Muscle layer of duodenum (tissue), 2 donors: ENCODE results near the gene TACO1.

ENCODE experiments used
- H3K27ac ChIP-seq: one replicate; pipeline ENCODE4 v1.7.0; 2013; ENCODE audit warnings: mild to moderate bottlenecking, low read length
- H3K27me3 ChIP-seq: one replicate; pipeline ENCODE4 v1.7.0; 2013; ENCODE audit warnings: low read depth, mild to moderate bottlenecking, control low read depth, low read length
- H3K36me3 ChIP-seq, 2 donors: one replicate each; pipeline ENCODE4 v1.7.0; 2013; ENCODE audit warnings: low read length in 2 of 2, control low read depth in 1 of 2, mild to moderate bottlenecking in 1 of 2; ENCODE audit not compliant: insufficient read depth in 2 of 2, control insufficient read depth in 1 of 2
- H3K4me1 ChIP-seq, 2 donors: one replicate each; pipeline ENCODE4 v1.7.0; 2013; ENCODE audit warnings: low read length in 2 of 2, mild to moderate bottlenecking in 2 of 2, control low read depth in 1 of 2, moderate library complexity in 1 of 2; ENCODE audit not compliant: insufficient read depth in 2 of 2, control insufficient read depth in 1 of 2
- H3K4me3 ChIP-seq, 2 donors: one replicate each; pipeline ENCODE4 v1.7.0; 2013; ENCODE audit warnings: low read length in 2 of 2, low read depth in 1 of 2, mild to moderate bottlenecking in 1 of 2
- H3K9me3 ChIP-seq, 2 donors: one replicate each; pipeline ENCODE4 v1.7.0; 2013; ENCODE audit warnings: low read length in 2 of 2, control low read depth in 1 of 2, mild to moderate bottlenecking in 1 of 2; ENCODE audit not compliant: control insufficient read depth in 1 of 2
- donor health status: healthy.

TACO1 gene

GRCh38 chr17:63600569-63601438 lies at the start of gene TACO1:
TSS of gene TACO1 (plus strand) at chr17:63600895. CDS start at chr17:63601084, 189 bp downstream.
- peak within 1 kb of the TSS; percentile 76 for H3K27ac ChIP-seq
- peaks cover 10 to 15% of the 10 kb centered on the region in 2 donors for H3K36me3 ChIP-seq
- no peaks in the 10 kb centered on the region for H3K9me3 ChIP-seq
- H3K4me1 ChIP-seq = peaks cover 9 to 14% of the 10 kb centered on the region in 2 donors
- no peaks in the 10 kb centered on the region for H3K27me3 ChIP-seq
- H3K4me3 ChIP-seq = peak within 1 kb of the TSS; percentile 76 to 83

DNA sequence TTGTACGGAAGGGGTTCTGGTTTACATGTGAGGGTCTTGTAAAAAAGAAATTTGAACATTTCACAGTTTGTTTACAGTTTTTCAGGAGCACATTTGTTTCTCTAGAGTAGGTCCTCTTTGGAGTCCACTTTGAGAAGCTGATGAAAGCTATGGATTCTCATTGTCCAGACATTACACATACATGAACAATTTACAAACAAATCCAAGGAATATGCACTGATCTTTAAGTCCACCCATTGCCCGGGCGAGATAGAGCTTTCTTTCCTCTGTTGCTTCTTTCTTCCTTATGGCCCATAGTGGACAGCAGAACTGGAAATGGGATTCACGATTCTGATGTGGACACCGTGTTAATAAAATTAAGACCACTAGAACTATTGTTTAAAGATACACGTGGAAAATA lies 48.5 kb upstream of the TACO1 start:
- H3K27me3 ChIP-seq = no peaks in the 10 kb centered on the region
- peak overlapping the region; percentile 9 to 94 for H3K4me3 ChIP-seq
- H3K4me1 ChIP-seq = peaks cover 9 to 45% of the 10 kb centered on the region in 2 donors
- no peaks in the 10 kb centered on the region for H3K36me3 ChIP-seq
- no peaks in the 10 kb centered on the region for H3K9me3 ChIP-seq
- H3K27ac ChIP-seq = no peak overlapping the region

DNA sequence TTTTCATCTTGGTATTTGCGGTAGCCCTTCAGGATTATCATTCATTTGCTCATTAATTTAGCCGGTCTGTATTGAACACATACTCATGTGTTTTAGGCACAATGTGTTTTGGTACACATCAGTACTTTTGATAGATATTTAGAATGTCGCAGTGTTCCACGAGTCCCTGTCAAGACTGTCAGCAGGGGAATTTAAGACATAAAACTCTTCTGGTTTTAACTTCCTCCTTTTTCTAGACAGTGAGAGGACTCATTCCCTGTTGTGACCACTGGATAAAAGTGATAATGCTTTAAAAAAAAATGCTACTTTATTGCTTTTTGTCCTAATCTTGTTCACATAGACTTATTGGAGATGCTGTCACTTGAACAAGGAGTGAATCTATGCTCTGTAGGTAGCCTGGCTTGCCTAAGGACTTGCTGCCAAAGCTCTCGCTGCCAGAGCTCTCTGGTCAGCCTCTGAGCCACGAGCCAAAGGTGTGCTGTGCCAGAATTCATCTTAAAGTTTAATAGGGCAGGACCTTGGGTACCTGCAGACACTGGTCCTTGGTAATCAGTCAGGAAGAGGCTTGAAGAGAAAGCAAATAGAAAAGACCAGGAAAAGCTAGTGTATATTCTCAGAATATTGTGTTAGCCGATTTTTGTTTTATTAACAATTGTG lies 45.1 kb upstream of the TACO1 start:
- H3K36me3 ChIP-seq = no peaks in the 10 kb centered on the region
- no peaks in the 10 kb centered on the region for H3K9me3 ChIP-seq
- no peaks in the 10 kb centered on the region for H3K27me3 ChIP-seq
- H3K4me3 ChIP-seq = no peak overlapping the region
- no peak overlapping the region for H3K27ac ChIP-seq
- peaks cover 9 to 41% of the 10 kb centered on the region in 2 donors for H3K4me1 ChIP-seq

DNA sequence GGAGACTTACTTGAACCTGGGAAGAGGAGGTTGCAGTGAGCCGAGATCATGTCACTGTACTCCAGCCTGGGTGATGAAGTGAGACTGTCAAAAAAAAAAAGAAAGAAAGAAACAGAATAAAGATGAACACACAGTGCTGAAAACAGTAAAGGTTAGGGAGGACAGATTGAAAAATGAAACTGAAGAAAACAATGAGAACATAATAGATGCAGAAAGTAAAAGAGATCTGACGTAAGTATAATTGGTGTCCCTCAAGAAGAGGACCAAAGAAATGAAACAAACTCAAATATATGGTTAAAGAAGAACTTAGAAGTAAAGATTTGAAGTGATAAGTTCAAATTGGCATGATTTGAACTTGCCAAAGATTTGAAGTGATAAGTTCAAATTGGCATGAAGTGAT lies 43.3 kb upstream of the TACO1 start:
- Histone ChIP-seq H3K4me1 (peaks cover 4 to 29% of the 10 kb centered on the region in 2 donors), H3K27me3 (no peaks in the 10 kb centered on the region), H3K4me3 (no peak overlapping the region), H3K9me3 (no peaks in the 10 kb centered on the region), H3K27ac (no peak overlapping the region), H3K36me3 (no peaks in the 10 kb centered on the region)

DNA sequence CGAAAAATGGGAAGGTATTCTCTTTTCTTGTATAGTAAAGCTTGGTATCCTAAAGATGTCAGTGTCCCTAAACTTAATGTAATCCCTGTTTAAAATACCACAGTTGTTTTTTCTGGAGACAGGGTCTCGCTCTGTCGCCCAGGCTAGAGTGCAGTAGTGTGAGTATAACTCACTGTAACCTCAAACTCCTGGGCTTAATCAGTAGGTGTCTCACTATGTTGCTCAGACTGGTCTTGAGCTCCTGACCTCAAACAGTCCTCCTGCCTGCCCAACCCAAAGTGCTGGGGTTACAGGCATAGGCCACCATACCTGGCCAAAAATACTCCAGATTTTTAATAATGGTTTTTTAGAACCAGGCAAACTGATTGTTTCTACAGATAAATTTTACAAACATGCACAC lies 42.3 kb upstream of the TACO1 start:
- Histone ChIP-seq H3K27me3 (no peaks in the 10 kb centered on the region), H3K4me3 (no peak overlapping the region), H3K4me1 (peaks cover under 1 to 19% of the 10 kb centered on the region in 2 donors), H3K36me3 (no peaks in the 10 kb centered on the region), H3K9me3 (no peaks in the 10 kb centered on the region), H3K27ac (no peak overlapping the region)

DNA sequence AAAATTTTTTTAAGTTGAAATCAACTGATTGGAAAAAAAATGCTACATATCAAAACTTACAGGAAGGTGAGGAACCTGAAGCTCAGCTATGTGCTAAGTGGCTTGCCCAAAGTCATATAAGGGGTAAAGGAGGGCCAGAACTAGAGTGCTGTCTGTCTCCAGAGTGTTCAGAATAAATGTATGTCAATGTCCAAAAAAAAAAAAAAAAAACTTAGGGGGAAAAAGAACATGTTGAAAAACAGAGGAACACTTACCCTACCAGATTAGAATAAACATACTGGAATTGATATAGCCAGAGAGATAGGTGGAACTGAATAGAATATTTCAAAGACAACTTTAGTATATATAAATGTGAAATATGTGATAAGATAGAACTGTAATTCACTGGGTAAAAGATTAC lies 38.9 kb upstream of the TACO1 start:
- H3K27ac ChIP-seq = no peak overlapping the region
- no peaks in the 10 kb centered on the region for H3K27me3 ChIP-seq
- no peak overlapping the region for H3K4me3 ChIP-seq
- H3K9me3 ChIP-seq = no peaks in the 10 kb centered on the region
- no peaks in the 10 kb centered on the region for H3K36me3 ChIP-seq
- no peaks in the 10 kb centered on the region for H3K4me1 ChIP-seq

GRCh38 chr17:63563339-63563738 lies 37.4 kb upstream of the TACO1 start:
- no peaks in the 10 kb centered on the region for H3K9me3 ChIP-seq
- H3K27ac ChIP-seq = no peak overlapping the region
- no peaks in the 10 kb centered on the region for H3K36me3 ChIP-seq
- H3K4me3 ChIP-seq = no peak overlapping the region
- H3K27me3 ChIP-seq = no peaks in the 10 kb centered on the region
- H3K4me1 ChIP-seq = no peaks in the 10 kb centered on the region

GRCh38 chr17:63564562-63564961 lies 36.1 kb upstream of the TACO1 start:
- H3K27ac ChIP-seq = no peak overlapping the region
- H3K9me3 ChIP-seq = no peaks in the 10 kb centered on the region
- H3K27me3 ChIP-seq = no peaks in the 10 kb centered on the region
- H3K4me3 ChIP-seq = no peak overlapping the region
- H3K36me3 ChIP-seq = no peaks in the 10 kb centered on the region
- no peaks in the 10 kb centered on the region for H3K4me1 ChIP-seq

DNA sequence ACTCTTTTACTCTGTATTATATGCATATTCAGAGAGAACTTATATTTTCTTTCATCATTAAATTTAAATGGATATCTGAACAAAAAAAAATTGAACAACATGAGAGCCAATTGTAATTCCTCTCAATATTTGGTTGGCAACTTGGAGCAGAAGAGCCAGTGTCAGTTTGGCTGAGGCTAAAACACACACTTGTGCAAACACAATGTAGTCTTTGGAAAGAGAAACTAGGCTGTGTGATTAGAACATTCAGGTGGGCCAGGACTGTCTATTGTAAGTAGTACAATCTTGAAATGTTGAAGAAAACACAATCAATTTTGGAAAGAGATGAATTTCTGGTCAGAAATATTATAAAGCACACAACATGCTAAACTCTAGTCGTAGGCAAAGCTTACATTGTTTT lies 33.5 kb upstream of the TACO1 start:
- Histone ChIP-seq H3K4me3 (no peak overlapping the region), H3K27ac (no peak overlapping the region), H3K36me3 (no peaks in the 10 kb centered on the region), H3K4me1 (no peaks in the 10 kb centered on the region), H3K27me3 (no peaks in the 10 kb centered on the region), H3K9me3 (no peaks in the 10 kb centered on the region)

GRCh38 chr17:63568563-63568962 lies 32.1 kb upstream of the TACO1 start:
- Histone ChIP-seq H3K27ac (no peak overlapping the region), H3K4me3 (no peak overlapping the region), H3K36me3 (no peaks in the 10 kb centered on the region), H3K4me1 (no peaks in the 10 kb centered on the region), H3K9me3 (no peaks in the 10 kb centered on the region), H3K27me3 (no peaks in the 10 kb centered on the region)

DNA sequence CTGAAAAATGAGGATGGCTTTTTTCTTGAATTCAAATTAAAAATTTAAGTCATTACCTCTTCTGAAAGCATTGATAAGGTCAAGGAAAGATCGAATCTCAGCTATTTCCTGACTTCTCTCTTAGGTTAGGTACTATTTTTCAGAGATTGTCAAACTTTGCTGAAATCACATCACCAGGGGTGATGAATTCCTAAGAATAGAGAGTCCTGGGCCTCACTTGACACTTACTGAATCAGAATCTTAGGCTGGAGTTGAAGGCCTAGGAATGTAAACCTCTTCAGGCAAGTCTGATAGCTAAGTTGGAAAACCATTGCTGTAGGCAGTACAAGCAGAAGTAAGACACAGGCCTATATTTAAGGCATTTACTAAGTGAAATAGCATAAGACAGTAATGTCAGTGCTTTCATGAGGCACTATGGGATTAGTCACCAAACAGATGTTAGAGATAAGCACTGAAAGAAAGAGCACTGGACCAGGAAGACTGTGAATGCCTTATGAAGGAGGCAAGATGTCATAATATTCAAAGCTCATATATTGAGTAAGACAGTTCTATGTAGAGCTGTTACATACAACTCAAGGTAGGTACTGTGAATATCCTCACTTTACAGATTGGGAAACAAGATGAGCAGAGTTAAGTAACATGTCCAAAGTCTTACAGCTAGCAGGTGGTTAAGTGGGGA lies 28.9 kb upstream of the TACO1 start:
- Histone ChIP-seq H3K27me3 (no peaks in the 10 kb centered on the region), H3K4me1 (no peaks in the 10 kb centered on the region), H3K27ac (no peak overlapping the region), H3K4me3 (no peak overlapping the region), H3K36me3 (no peaks in the 10 kb centered on the region), H3K9me3 (no peaks in the 10 kb centered on the region)
